IPS-18c (cell line): ENCODE data around the gene DNMT1.

Source experiments
- H3K4me3 ChIP-seq: 2 replicates; pipeline ENCODE4 v1.7.0; 2013; ENCODE audit warnings: low read depth, mild to moderate bottlenecking, low read length, moderate library complexity; ENCODE audit not compliant: insufficient read depth
- H3K9me3 ChIP-seq: one replicate; pipeline ENCODE4 v1.6.1; 2013; ENCODE audit warnings: mild to moderate bottlenecking, low read length, moderate library complexity; ENCODE audit not compliant: control insufficient read depth, insufficient read depth

DNMT1 gene

DNA sequence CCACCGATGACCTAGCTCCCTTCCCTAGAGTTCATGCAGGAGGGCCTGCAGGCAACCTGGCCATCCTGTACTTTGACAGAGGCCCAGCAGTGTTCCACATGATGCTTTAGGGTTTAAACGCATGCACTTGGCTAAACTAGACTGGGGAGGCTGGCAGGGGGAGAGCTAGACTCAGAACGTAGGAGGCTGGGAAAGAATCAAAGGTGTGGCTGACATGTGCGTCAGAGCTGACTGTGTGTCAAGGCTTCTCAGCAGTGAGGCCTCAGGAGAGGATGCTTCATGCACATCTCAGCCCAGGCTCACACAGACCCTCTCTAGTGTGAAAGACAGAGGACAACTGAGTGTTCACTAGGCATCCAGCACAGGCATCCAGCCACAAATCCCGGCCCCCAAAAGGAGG is 28.7 kb downstream of the DNMT1 start:
- no peaks in the 10 kb centered on the region for H3K9me3 ChIP-seq
- no peak overlapping the region for H3K4me3 ChIP-seq

DNA sequence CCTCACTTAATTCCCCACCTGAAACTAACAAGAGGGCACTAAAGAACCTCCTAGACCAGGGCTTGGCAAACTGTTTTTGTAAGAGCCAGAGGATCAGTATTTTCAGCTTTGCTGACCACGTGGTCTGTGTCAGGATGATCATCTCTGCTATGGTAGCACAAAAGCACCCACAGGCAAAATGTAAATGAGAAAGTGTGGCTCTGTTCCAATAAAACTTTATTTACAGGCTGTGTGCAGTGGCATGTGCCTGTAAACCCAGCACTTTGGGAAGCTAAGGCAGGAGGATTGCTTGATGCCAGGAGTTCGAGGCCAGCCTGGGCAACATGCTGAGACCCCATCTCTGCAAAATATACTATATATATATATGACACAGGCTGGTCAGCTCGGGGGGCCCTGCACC is 31.2 kb downstream of the DNMT1 start:
- no peak overlapping the region for H3K4me3 ChIP-seq
- H3K9me3 ChIP-seq, result no peaks in the 10 kb centered on the region

GRCh38 chr19:10159610-10160009 is 35.1 kb downstream of the DNMT1 start:
- Histone ChIP-seq H3K4me3 (no peak overlapping the region), H3K9me3 (no peaks in the 10 kb centered on the region)

DNA sequence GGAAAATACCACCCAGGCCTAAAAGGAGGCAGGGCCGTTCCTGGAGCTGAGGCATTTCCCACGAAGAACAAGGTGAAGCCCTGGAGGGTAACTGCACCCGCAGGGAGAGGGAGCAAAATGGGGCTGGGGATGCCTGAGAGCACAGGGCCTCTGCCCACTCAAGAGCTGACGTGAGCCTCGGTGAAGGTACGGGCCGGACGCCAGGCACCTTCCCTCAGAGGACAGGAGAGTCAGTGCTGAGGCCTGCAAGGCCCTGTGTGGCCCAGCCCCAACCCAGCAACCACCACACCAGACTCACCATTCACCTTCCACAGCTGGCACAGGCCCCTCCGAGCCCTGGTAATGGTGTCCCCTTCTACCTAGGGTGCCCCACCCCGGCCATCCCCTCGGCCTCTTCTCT is 36.3 kb downstream of the DNMT1 start:
- no peak overlapping the region for H3K4me3 ChIP-seq
- no peaks in the 10 kb centered on the region for H3K9me3 ChIP-seq

DNA sequence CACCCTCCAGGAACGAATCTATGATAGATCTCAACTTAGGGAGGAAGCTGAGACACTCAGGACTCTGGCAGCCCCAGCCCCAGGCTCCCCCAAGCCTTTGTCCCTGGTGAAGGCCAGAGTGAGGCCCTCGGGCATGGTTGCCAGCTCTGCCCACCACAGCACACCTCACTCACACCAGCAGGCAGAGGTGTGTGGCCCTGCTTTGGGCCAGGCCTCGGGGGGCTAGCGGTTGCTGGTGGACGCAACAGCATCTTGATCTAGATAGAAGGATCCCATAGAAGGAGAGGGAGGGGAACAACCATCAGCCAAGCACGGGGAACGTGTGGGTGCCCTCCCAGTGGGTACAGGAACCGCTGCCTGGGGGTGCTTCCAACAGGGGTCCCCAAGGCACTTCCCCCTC is 36.7 kb downstream of the DNMT1 start:
- H3K4me3 ChIP-seq, result no peak overlapping the region
- H3K9me3 ChIP-seq, result no peaks in the 10 kb centered on the region

- H3K4me3 ChIP-seq, result no peak overlapping the region
Measured at GRCh38 chr19:10155839-10156238, 38.9 kb downstream of the DNMT1 start.

DNA sequence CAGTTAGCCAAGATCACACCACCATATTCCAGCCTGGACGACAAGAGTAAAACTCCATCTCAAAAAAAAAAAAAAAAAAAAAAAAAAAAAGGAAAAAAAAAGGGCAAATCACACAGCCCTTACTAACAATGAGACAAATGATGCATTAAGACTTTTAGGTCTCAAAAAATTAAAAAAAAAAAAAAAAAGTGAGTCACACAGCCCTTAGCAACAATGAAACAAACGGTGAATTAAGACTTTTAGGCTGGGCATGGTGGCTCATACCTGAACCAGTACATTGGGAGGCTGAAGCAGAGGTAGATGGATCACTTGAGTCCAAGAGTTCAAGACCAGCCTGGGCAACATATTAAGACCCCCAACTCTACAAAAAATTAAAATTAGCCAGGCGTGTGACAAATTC is 42.7 kb downstream of the DNMT1 start:
- no peak overlapping the region for H3K4me3 ChIP-seq
- H3K9me3 ChIP-seq, result no peaks in the 10 kb centered on the region

More at GRCh38 chr19:10155839-10156238, 38.9 kb downstream of the DNMT1 start:
- H3K9me3 ChIP-seq, result no peaks in the 10 kb centered on the region

- Histone ChIP-seq H3K9me3 (no peaks in the 10 kb centered on the region), H3K4me3 (no peak overlapping the region)
Measured at GRCh38 chr19:10151521-10151920, 43.2 kb downstream of the DNMT1 start.

- H3K4me3 ChIP-seq, result no peak overlapping the region
- H3K9me3 ChIP-seq, result no peaks in the 10 kb centered on the region
Measured at GRCh38 chr19:10149427-10149826, 45.3 kb downstream of the DNMT1 start.

- Histone ChIP-seq H3K9me3 (no peaks in the 10 kb centered on the region), H3K4me3 (no peak overlapping the region)
Measured at GRCh38 chr19:10146142-10146541, 48.6 kb downstream of the DNMT1 start.

DNA sequence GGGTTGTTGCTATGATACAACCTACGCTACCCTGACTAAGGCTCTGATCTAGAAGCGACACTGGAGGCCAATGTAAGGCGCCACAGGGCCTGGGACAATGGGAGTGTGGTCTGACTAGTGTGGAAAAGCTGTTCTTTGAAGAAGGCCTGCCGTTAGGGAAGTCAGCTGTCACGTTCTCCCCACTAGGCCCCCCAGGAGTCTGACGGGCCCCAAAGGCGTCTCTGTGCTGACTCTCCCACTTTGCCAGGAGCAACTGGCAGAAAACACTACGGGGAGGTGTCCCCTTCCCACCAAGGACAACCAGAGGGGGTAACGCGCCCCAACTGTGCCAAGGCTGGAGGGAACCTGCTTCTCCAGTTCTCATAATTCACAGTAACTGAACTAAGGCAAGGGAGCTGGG is 49.7 kb downstream of the DNMT1 start:
- no peak overlapping the region for H3K4me3 ChIP-seq
- H3K9me3 ChIP-seq, result no peaks in the 10 kb centered on the region

DNA sequence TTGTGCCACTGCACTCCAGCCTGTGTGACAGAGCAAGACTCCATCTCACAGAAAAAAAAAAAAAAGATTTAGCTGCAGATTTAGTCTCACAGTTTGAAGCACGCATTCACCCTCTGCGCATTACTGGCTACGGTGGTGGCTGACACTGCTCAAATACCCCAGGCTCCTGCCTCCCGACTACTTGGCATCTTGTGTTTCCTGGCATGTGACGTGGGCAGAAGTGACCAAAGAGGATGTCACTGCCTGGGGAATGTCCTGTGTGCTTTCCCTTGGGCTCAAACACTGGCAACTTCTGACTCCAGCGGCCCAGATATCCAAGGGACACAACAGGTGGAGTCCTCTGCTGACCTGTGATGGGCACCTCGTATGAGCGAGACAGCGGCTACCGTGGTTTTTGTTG is 50.4 kb downstream of the DNMT1 start:
- Histone ChIP-seq H3K9me3 (no peaks in the 10 kb centered on the region), H3K4me3 (no peak overlapping the region)

DNA sequence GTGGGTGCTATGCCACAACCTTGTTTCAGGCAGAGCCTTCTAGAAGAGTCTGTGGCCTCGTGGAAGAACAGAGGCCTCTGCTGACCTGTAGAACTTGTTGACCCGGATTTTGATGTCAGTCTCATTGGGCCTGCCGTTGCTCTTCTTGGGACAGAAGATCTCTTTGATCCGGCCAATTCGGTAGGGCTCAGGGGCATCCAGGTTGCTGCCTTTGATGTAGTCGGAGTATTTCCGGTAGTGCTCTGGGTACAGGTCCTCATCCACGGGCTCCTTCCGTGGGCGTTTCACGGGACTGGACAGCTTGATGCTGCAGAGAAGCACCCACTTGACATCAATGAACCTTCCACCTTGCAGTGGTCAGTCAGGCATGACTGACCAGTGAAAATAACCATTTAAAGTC is 51.1 kb downstream of the DNMT1 start:
- Histone ChIP-seq H3K9me3 (no peaks in the 10 kb centered on the region), H3K4me3 (no peak overlapping the region)

DNA sequence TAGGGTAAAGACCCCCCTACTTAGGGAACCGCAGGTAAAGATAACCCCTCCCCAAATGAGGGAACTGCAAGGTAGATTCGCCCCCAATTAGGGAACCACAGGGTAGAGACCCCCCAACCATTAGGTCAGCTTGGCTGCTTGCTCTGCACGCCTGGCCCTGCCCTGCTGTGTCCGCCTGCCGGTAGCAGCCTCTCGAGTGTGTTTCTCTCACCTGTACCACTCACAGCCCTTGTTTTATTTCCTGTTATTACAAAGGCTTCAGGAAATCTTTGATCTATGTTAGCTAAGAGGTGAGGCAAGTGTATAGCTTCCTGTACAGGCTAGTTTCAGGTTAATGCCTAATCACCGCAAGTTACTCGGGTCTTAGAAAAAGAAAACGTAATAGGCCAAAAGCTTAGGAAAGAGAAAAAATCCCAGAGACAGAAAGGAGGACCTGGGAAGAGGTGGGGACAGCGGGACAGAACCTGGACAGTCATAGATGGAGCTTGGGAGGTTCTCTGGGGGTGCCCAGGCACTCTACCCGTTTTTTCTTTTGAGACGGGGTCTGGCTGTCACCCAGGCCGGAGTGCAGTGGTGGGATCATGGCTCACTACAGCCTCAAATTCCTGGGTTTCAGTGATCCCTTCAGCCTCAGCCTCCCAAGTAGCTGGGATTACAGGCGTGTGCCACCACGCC is 51.9 kb downstream of the DNMT1 start:
- Histone ChIP-seq H3K4me3 (no peak overlapping the region), H3K9me3 (no peaks in the 10 kb centered on the region)

GRCh38 chr19:10141973-10142372 is 52.8 kb downstream of the DNMT1 start:
- Histone ChIP-seq H3K9me3 (no peaks in the 10 kb centered on the region), H3K4me3 (no peak overlapping the region)

DNA sequence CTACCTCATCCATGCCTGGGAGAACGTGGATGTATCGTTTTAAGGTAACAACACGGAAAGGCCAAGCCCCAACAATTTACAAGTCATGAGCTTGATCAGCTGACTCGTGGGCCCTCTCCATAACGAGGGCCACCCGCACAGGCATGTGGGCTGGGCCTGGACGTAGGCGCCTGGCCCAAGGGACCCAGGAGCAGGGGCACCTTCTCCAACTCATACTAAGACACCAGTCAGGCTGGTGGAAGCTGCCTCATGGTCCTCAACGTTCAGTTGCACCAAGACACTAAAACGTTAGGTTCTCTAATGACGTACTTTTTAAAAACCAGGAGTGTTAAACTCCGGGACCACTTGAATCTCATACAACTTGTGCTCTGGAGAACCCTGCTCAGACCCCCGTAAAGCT is 53.3 kb downstream of the DNMT1 start:
- Histone ChIP-seq H3K4me3 (no peak overlapping the region), H3K9me3 (no peaks in the 10 kb centered on the region)

DNA sequence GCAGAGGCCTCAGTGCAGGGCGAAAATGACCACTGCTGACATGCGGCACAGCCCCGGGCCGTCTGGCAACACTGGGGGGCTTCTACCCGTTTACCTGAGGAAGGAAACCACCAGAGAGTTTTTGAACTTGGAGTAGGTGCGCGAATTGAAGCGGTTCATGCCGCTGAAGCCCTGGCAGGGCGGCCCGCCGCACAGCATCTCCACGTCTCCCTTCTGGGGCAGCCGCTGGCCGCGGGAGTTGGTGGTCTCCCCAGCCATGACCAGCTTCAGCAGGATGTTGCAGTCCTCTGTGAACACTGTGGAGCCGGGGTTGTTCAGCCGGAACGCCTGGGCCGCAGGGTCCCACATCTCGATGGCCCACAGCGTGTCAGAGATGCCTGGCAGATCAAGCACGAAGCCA is 54.8 kb downstream of the DNMT1 start:
- no peak overlapping the region for H3K4me3 ChIP-seq
- no peaks in the 10 kb centered on the region for H3K9me3 ChIP-seq

- H3K4me3 ChIP-seq, result no peak overlapping the region
- no peaks in the 10 kb centered on the region for H3K9me3 ChIP-seq
Measured at GRCh38 chr19:10138879-10139795, 55.6 kb downstream of the DNMT1 start.
